Measurements from ENCODE around the gene MUC13.

Gene MUC13

GRCh38 chr3:124904835-124905492 is 29.6 kb downstream of the MUC13 start:
- Histone ChIP-seq H3K27ac (ENCODE audit: insufficient read depth in 1 of 2, low read depth in 1 of 2, low read length in 2 of 2, poor library complexity in 1 of 2, severe bottlenecking in 2 of 2) (no peak overlapping the region), H3K36me3 (ENCODE audit: control insufficient read depth in 4 of 4, insufficient read depth in 4 of 4, low read length in 3 of 4) (no peaks in the 10 kb centered on the region), H3K4me1 (ENCODE audit: control extremely low read depth in 1 of 4, control insufficient read depth in 4 of 4, insufficient read depth in 4 of 4, low read length in 3 of 4) (no peaks in the 10 kb centered on the region), H3K9me3 (ENCODE audit: control extremely low read depth in 1 of 5, control insufficient read depth in 4 of 5, insufficient read depth in 2 of 5, low read depth in 1 of 5, low read length in 4 of 5) (no peaks in the 10 kb centered on the region), H3K27me3 (replicated peaks in 2 of 5; ENCODE audit: control insufficient read depth in 4 of 5, insufficient read depth in 5 of 5, low read length in 4 of 5) (peaks cover 0 to 4% (median 0%) of the 10 kb centered on the region in 5 experiments), H3K4me3 (ENCODE audit: control insufficient read depth in 1 of 7, extremely low read depth in 1 of 7, insufficient read depth in 4 of 7, low read depth in 2 of 7, low read length in 6 of 7) (no peak overlapping the region)
- CTCF ChIA-PET: interaction anchor here (0.6 to 4.4 kb wide), 5 partner anchors 15 to 513 kb away, joined by 3 to 148 read pairs (median 11); no protein-coding TSS in a partner anchor
- DNase-seq: peak in 2 of 3 donors; percentile 5 to 15
- POLR2A ChIA-PET: no interaction called here
- 100% methylated on average over 3 of the region's 6 CpGs for whole genome bisulfite sequencing (ENCODE audit: insufficient coverage)

GRCh38 chr3:124903896-124904834 is 30.4 kb downstream of the MUC13 start:
- DNase-seq: no peak
- Histone ChIP-seq H3K27me3 (replicated peaks in 2 of 5; ENCODE audit: control insufficient read depth in 4 of 5, insufficient read depth in 5 of 5, low read length in 4 of 5) (peaks cover 0 to 4% (median 0%) of the 10 kb centered on the region in 5 experiments), H3K27ac (ENCODE audit: insufficient read depth in 1 of 2, low read depth in 1 of 2, low read length in 2 of 2, poor library complexity in 1 of 2, severe bottlenecking in 2 of 2) (no peak overlapping the region), H3K4me3 (ENCODE audit: control insufficient read depth in 1 of 7, extremely low read depth in 1 of 7, insufficient read depth in 4 of 7, low read depth in 2 of 7, low read length in 6 of 7) (no peak overlapping the region), H3K9me3 (ENCODE audit: control extremely low read depth in 1 of 5, control insufficient read depth in 4 of 5, insufficient read depth in 2 of 5, low read depth in 1 of 5, low read length in 4 of 5) (no peaks in the 10 kb centered on the region), H3K36me3 (ENCODE audit: control insufficient read depth in 4 of 4, insufficient read depth in 4 of 4, low read length in 3 of 4) (no peaks in the 10 kb centered on the region), H3K4me1 (ENCODE audit: control extremely low read depth in 1 of 4, control insufficient read depth in 4 of 4, insufficient read depth in 4 of 4, low read length in 3 of 4) (no peaks in the 10 kb centered on the region)
- ChIA-PET POLR2A (no interaction called here), CTCF (interaction anchor here (0.7 to 4.4 kb wide), 6 partner anchors 14 to 236 kb away, joined by 3 to 148 read pairs (median 15); no protein-coding TSS in a partner anchor)
- WGBS (ENCODE audit: insufficient coverage): 100% methylated on average over 1 of the region's 1 CpG

GRCh38 chr3:124896824-124897526 is 37.6 kb downstream of the MUC13 start:
- Histone ChIP-seq H3K27me3 (replicated peaks in 2 of 5; ENCODE audit: control insufficient read depth in 4 of 5, insufficient read depth in 5 of 5, low read length in 4 of 5) (no peaks in the 10 kb centered on the region), H3K9me3 (ENCODE audit: control extremely low read depth in 1 of 5, control insufficient read depth in 4 of 5, insufficient read depth in 2 of 5, low read depth in 1 of 5, low read length in 4 of 5) (no peaks in the 10 kb centered on the region), H3K4me1 (ENCODE audit: control extremely low read depth in 1 of 4, control insufficient read depth in 4 of 4, insufficient read depth in 4 of 4, low read length in 3 of 4) (no peaks in the 10 kb centered on the region), H3K36me3 (ENCODE audit: control insufficient read depth in 4 of 4, insufficient read depth in 4 of 4, low read length in 3 of 4) (no peaks in the 10 kb centered on the region), H3K27ac (ENCODE audit: insufficient read depth in 1 of 2, low read depth in 1 of 2, low read length in 2 of 2, poor library complexity in 1 of 2, severe bottlenecking in 2 of 2) (no peak overlapping the region), H3K4me3 (ENCODE audit: control insufficient read depth in 1 of 7, extremely low read depth in 1 of 7, insufficient read depth in 4 of 7, low read depth in 2 of 7, low read length in 6 of 7) (no peak overlapping the region)
- WGBS (ENCODE audit: insufficient coverage): no CpG with 5 or more reads among the region's 1 CpG
- DNase-seq: no peak
- ChIA-PET POLR2A (interaction anchor here (0.6 kb wide), 1 partner anchor 131 kb away, joined by 7 read pairs; no protein-coding TSS in a partner anchor), CTCF (interaction anchor here (0.6 to 2.2 kb wide), 9 partner anchors 8 to 1377 kb away, joined by 3 to 9 read pairs (median 4); no protein-coding TSS in a partner anchor)

- H3K36me3 ChIP-seq (ENCODE audit: control insufficient read depth in 4 of 4, insufficient read depth in 4 of 4, low read length in 3 of 4): no peaks in the 10 kb centered on the region
- DNase-seq: no peak
- WGBS (ENCODE audit: insufficient coverage): 98% methylated on average over 6 of the region's 7 CpGs
- no peaks in the 10 kb centered on the region for H3K4me1 ChIP-seq (ENCODE audit: control extremely low read depth in 1 of 4, control insufficient read depth in 4 of 4, insufficient read depth in 4 of 4, low read length in 3 of 4)
- H3K27me3 ChIP-seq (replicated peaks in 2 of 5; ENCODE audit: control insufficient read depth in 4 of 5, insufficient read depth in 5 of 5, low read length in 4 of 5): no peaks in the 10 kb centered on the region
- H3K4me3 ChIP-seq (ENCODE audit: control insufficient read depth in 1 of 7, extremely low read depth in 1 of 7, insufficient read depth in 4 of 7, low read depth in 2 of 7, low read length in 6 of 7): no peak overlapping the region
- H3K9me3 ChIP-seq (ENCODE audit: control extremely low read depth in 1 of 5, control insufficient read depth in 4 of 5, insufficient read depth in 2 of 5, low read depth in 1 of 5, low read length in 4 of 5): no peaks in the 10 kb centered on the region
- POLR2A ChIA-PET: no interaction called here
- H3K27ac ChIP-seq (ENCODE audit: insufficient read depth in 1 of 2, low read depth in 1 of 2, low read length in 2 of 2, poor library complexity in 1 of 2, severe bottlenecking in 2 of 2): no peak overlapping the region
- CTCF ChIA-PET: interaction anchor here (0.7 to 2.7 kb wide), 4 partner anchors 11 to 134 kb away, joined by 3 to 26 read pairs (median 6); no protein-coding TSS in a partner anchor
Measured at GRCh38 chr3:124895756-124896155, 38.8 kb downstream of the MUC13 start.

- ChIA-PET POLR2A (no interaction called here), CTCF (interaction anchor here (1.4 kb wide), 1 partner anchor 12 kb away, joined by 3 read pairs; no protein-coding TSS in a partner anchor)
- Histone ChIP-seq H3K36me3 (ENCODE audit: control insufficient read depth in 4 of 4, insufficient read depth in 4 of 4, low read length in 3 of 4) (no peaks in the 10 kb centered on the region), H3K9me3 (ENCODE audit: control extremely low read depth in 1 of 5, control insufficient read depth in 4 of 5, insufficient read depth in 2 of 5, low read depth in 1 of 5, low read length in 4 of 5) (no peaks in the 10 kb centered on the region), H3K4me3 (ENCODE audit: control insufficient read depth in 1 of 7, extremely low read depth in 1 of 7, insufficient read depth in 4 of 7, low read depth in 2 of 7, low read length in 6 of 7) (no peak overlapping the region), H3K4me1 (ENCODE audit: control extremely low read depth in 1 of 4, control insufficient read depth in 4 of 4, insufficient read depth in 4 of 4, low read length in 3 of 4) (no peaks in the 10 kb centered on the region), H3K27me3 (replicated peaks in 2 of 5; ENCODE audit: control insufficient read depth in 4 of 5, insufficient read depth in 5 of 5, low read length in 4 of 5) (peaks cover 5 to 14% (median 5%) of the 10 kb centered on the region in 5 experiments), H3K27ac (ENCODE audit: insufficient read depth in 1 of 2, low read depth in 1 of 2, low read length in 2 of 2, poor library complexity in 1 of 2, severe bottlenecking in 2 of 2) (no peak overlapping the region)
- DNase-seq: no peak
- 83% methylated on average over 2 of the region's 2 CpGs for WGBS (ENCODE audit: insufficient coverage)
Measured at GRCh38 chr3:124893526-124893925, 41.0 kb downstream of the MUC13 start.

- no peak for DNase-seq
- Histone ChIP-seq H3K36me3 (ENCODE audit: control insufficient read depth in 4 of 4, insufficient read depth in 4 of 4, low read length in 3 of 4) (no peaks in the 10 kb centered on the region), H3K9me3 (ENCODE audit: control extremely low read depth in 1 of 5, control insufficient read depth in 4 of 5, insufficient read depth in 2 of 5, low read depth in 1 of 5, low read length in 4 of 5) (no peaks in the 10 kb centered on the region), H3K4me1 (ENCODE audit: control extremely low read depth in 1 of 4, control insufficient read depth in 4 of 4, insufficient read depth in 4 of 4, low read length in 3 of 4) (peaks cover 0 to 20% (median 18%) of the 10 kb centered on the region in 4 experiments), H3K27me3 (replicated peaks in 2 of 5; ENCODE audit: control insufficient read depth in 4 of 5, insufficient read depth in 5 of 5, low read length in 4 of 5) (peaks cover 10 to 40% (median 12%) of the 10 kb centered on the region in 5 experiments), H3K27ac (ENCODE audit: insufficient read depth in 1 of 2, low read depth in 1 of 2, low read length in 2 of 2, poor library complexity in 1 of 2, severe bottlenecking in 2 of 2) (no peak overlapping the region), H3K4me3 (ENCODE audit: control insufficient read depth in 1 of 7, extremely low read depth in 1 of 7, insufficient read depth in 4 of 7, low read depth in 2 of 7, low read length in 6 of 7) (no peak overlapping the region)
- ChIA-PET POLR2A (interaction anchor here (0.6 kb wide), 1 partner anchor 63 kb away, joined by 3 read pairs; no protein-coding TSS in a partner anchor), CTCF (interaction anchor here (1.3 to 4.5 kb wide), 3 partner anchors 12 to 130 kb away, joined by 3 to 26 read pairs (median 6); no protein-coding TSS in a partner anchor)
- WGBS (ENCODE audit: insufficient coverage): 100% methylated on average over 2 of the region's 5 CpGs
Measured at GRCh38 chr3:124890573-124891190, 43.9 kb downstream of the MUC13 start.

Data from common myeloid progenitor, CD34-positive (primary cell).